IPS DF 6.9 (cell line): ENCODE results near the gene PGP.
"Not testable (repeated sequence)": the region's sequence is repeated elsewhere in the genome, so short reads cannot be mapped to it uniquely, and the experiment has no call there.

Experiments
- DNase-seq: peaks from one replicate; pipeline ENCODE4 v3.0.0-alpha.2; 2013; ENCODE audit warnings: low read depth, low spot score
- H3K27ac ChIP-seq: one replicate; pipeline ENCODE4 v1.5.1; 2013; ENCODE audit warnings: low read length, control low read depth
- H3K27me3 ChIP-seq: 2 replicates; pipeline ENCODE4 v1.6.1; 2013; ENCODE audit warnings: mild to moderate bottlenecking, low read length; ENCODE audit not compliant: control insufficient read depth, insufficient read depth
- H3K36me3 ChIP-seq: 2 replicates; pipeline ENCODE4 v1.6.1; 2013; ENCODE audit warnings: low read length; ENCODE audit not compliant: control insufficient read depth, insufficient read depth
- H3K4me1 ChIP-seq: 2 replicates; pipeline ENCODE4 v1.6.1; 2013; ENCODE audit warnings: low read length; ENCODE audit not compliant: control insufficient read depth, insufficient read depth
- H3K4me3 ChIP-seq: 2 replicates; pipeline ENCODE4 v1.5.1; 2013; ENCODE audit warnings: mild to moderate bottlenecking, low read length
- H3K9me3 ChIP-seq: 2 replicates; pipeline ENCODE4 v1.6.1; 2013; ENCODE audit warnings: low read length, inconsistent platforms; ENCODE audit not compliant: control insufficient read depth, insufficient read depth
- WGBS: extraction: QIAGEN DNeasy Blood & Tissue Kit; methylation state at CpG from one replicate; pipeline ENCODE4 v1.1.7; 2013; ENCODE audit warnings: mixed read lengths, missing lambda C conversion rate; ENCODE audit not compliant: insufficient read length, insufficient coverage; 5-methylcytosine and 5-hydroxymethylcytosine counted together

PGP gene

DNA sequence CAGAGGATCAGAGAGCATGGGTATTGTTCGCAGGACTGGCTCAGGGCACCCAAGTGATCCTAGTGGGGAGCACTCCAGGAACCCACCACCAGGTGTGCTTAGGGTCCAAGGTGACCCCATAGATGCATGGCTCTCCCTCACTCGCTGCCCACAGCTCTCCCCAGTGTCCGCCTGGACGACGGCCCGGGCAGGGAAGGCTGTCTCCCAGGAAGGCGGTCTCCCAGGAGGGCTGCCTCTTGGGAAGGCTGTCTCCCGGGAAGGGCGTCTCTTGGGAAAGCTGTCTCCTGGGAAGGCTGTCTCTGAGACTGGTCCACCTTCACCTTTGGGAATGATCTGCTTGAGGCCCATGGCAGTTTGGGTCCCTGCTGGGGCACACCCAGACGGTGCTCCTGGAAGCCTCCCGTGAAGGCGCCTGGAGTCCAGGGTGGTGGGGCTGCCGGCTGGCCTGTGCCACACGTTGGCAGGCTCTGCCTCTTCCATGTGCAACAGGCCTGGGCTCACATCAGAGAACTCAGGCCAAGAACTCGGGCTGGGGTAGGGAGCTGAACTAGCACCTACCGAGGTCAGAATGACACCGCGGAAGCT, 31.8 kb upstream of the PGP start:
- Histone ChIP-seq H3K4me3 (no peak overlapping the region), H3K27ac (no peak overlapping the region), H3K27me3 (no peaks in the 10 kb centered on the region), H3K36me3 (peaks cover 27% of the 10 kb centered on the region), H3K4me1 (no peaks in the 10 kb centered on the region), H3K9me3 (no peaks in the 10 kb centered on the region)
- WGBS, result no CpG with 5 or more reads among the region's 18 CpGs
- DNase-seq, result no peak

DNA sequence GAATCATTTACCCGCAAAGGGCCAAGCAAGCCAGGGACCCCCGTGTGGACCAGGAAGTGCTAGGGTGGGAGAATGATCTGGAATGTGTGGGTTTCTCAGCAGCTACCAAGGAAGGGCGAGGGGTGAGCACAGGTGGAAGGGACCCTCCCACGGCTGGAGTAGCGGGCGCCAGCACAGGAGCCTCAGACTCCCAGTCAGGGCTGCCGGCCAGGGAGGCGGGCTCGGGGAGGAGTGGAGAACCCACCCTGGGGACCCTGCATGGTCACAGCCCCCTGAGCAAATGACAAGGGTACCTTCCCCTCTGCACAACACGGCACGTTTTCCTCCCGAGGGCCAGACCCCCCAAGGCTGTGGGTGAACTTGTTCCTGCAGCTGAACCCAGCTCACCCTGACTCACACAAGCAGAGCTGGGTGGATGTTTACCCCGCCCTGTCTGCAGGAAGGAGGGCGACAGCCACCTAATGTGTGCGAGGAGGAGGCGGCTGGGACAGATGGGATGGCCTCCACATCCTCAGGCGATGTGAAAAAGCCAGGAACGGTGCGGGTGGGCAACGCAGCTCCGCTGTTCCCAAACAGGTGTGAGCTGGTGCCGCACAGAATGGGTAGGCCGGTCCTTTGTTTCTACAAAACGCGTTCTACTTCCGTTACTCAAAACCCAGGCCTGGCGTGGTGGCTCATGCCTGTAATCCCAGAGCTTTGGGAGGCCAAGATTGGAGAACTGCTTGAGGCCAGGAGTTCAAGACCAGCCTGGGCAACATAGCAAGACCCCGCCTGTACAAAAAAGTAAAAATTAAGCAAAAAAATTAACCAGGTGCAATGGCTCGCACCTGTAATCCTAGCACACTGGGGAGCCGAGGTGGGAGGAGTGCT, 30.5 kb upstream of the PGP start:
- Histone ChIP-seq H3K36me3 (peaks cover 27% of the 10 kb centered on the region), H3K27me3 (no peaks in the 10 kb centered on the region), H3K27ac (no peak overlapping the region), H3K9me3 (no peaks in the 10 kb centered on the region), H3K4me3 (no peak overlapping the region), H3K4me1 (no peaks in the 10 kb centered on the region)
- DNase-seq, result no peak
- no CpG with 5 or more reads among the region's 30 CpGs for WGBS

DNA sequence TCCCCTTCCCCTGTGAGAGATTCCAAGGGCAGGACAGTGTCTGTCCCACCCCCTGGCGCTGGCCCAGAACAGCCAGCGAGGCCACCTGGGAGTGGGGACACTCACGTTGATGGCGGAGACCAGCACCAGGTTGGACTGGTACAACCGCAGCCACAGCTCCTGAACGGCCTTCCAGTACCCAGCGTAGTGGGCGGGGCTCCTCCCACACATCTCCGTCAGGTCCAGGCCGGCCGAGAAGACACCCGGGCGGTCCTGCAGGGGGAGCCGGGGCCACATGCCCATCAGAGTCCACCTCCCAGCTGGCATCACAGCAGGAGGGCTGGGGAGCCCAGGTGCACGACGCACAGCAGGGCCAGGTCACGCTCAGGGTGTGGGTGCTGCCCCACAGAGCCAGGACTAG, 29.7 kb upstream of the PGP start:
- Histone ChIP-seq H3K9me3 (no peaks in the 10 kb centered on the region), H3K36me3 (peaks cover 27% of the 10 kb centered on the region), H3K27ac (no peak overlapping the region), H3K4me1 (no peaks in the 10 kb centered on the region), H3K27me3 (no peaks in the 10 kb centered on the region), H3K4me3 (no peak overlapping the region)
- DNase-seq, result no peak
- WGBS, result no CpG with 5 or more reads among the region's 17 CpGs

DNA sequence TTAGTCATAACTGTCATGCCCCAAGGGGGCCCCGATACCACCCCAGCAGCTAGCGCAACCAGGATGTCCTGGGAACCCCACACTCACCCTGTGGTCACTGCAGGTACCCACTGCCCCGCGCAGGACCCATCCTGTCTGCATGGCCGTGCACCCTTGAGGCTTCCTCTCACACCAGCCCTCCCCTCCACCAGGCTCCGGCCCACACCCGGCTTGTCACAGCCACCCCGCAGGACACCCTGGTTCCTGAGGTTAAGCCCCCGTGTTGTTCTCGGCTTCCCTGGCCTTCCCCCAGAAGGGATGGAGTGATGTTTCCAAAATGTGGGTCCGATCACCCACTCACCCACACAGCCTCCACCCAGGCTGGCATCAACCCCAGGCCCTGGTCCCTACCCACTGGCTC, 29.1 kb upstream of the PGP start:
- no peaks in the 10 kb centered on the region for H3K4me1 ChIP-seq
- H3K4me3 ChIP-seq, result no peak overlapping the region
- DNase-seq, result no peak
- H3K9me3 ChIP-seq, result no peaks in the 10 kb centered on the region
- WGBS, result no CpG with 5 or more reads among the region's 11 CpGs
- peaks cover 27% of the 10 kb centered on the region for H3K36me3 ChIP-seq
- no peak overlapping the region for H3K27ac ChIP-seq
- no peaks in the 10 kb centered on the region for H3K27me3 ChIP-seq

DNA sequence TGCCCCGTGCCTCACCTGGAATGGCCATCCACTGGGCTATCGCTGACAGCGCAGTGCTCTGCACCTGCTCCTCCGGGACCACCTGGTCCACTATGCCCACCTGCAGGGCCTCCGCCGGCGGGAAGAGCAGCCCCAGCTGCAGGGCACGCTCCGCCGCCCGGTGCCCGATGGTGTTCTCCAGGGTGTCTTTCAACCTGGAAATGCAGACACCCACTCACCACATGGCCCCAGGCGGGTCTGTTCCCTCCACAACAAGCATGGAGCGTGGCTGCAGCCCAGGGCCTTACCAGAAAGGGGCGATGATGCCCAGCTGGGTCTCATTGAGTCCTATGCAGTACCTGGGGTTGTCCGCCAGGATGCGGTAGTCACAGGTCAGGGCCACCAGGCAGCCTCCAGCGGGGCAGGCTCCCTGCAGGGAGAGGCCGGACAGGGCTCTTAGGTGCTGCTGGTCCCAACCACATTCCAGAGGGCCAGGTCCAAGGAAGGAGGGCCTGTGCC, 28.4 kb upstream of the PGP start:
- DNase-seq, result no peak
- no CpG with 5 or more reads among the region's 19 CpGs for WGBS
- H3K27me3 ChIP-seq, result no peaks in the 10 kb centered on the region
- no peak overlapping the region for H3K4me3 ChIP-seq
- no peaks in the 10 kb centered on the region for H3K9me3 ChIP-seq
- H3K27ac ChIP-seq, result no peak overlapping the region
- peaks cover 4% of the 10 kb centered on the region; the same call in 1 of the 2 replicates for H3K4me1 ChIP-seq
- peaks cover 27% of the 10 kb centered on the region for H3K36me3 ChIP-seq

DNA sequence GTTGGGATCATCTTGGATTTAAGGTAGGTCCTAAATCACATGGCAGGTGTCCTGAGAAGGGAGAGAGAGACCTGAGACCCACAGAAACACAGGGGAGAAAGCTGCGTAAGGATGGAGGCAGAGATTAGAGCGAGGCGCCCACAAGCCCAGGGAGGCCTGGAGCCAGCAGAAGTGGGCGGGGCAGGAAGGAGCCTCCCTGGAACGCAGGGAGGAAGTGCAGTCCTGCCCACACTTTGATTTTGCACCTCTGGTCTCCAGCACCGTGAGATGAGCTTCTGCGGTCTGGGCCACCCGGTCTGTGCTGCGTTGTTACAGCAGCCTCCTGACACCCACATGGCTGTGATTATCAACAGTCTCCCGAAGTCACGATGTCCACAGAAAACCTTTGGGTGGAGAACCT, 28.0 kb upstream of the PGP start:
- WGBS, result no CpG with 5 or more reads among the region's 11 CpGs
- DNase-seq, result no peak
- Histone ChIP-seq H3K4me3 (no peak overlapping the region), H3K9me3 (no peaks in the 10 kb centered on the region), H3K27me3 (no peaks in the 10 kb centered on the region; the same call in 1 of the 2 replicates), H3K27ac (no peak overlapping the region), H3K4me1 (peaks cover 4% of the 10 kb centered on the region; the same call in 1 of the 2 replicates), H3K36me3 (peaks cover 27% of the 10 kb centered on the region)

DNA sequence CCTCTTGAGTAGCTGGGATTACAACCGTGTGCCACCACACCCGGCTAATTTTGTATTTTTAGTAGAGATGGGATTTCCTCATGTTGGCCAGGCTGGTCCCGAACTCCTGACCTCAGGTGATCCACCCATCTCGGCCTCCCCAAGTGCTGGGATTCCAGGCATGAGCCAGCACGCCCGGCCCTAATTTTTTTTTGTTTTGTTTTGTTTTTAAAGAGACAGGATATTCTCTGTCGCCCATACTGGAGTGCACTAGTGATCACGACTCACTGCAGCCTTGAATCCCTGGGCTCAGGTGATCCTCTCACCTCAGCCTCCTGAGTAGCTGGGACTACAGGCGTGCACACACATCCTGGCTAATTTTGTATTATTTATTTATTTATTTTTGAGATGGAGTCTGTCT, 25.7 kb upstream of the PGP start:
- not testable (repeated sequence) for H3K4me3 ChIP-seq, H3K4me1 ChIP-seq, H3K27ac ChIP-seq, H3K9me3 ChIP-seq, DNase-seq, H3K27me3 ChIP-seq
- no CpG with 5 or more reads among the region's 9 CpGs for WGBS
- peaks cover 21% of the 10 kb centered on the region for H3K36me3 ChIP-seq

DNA sequence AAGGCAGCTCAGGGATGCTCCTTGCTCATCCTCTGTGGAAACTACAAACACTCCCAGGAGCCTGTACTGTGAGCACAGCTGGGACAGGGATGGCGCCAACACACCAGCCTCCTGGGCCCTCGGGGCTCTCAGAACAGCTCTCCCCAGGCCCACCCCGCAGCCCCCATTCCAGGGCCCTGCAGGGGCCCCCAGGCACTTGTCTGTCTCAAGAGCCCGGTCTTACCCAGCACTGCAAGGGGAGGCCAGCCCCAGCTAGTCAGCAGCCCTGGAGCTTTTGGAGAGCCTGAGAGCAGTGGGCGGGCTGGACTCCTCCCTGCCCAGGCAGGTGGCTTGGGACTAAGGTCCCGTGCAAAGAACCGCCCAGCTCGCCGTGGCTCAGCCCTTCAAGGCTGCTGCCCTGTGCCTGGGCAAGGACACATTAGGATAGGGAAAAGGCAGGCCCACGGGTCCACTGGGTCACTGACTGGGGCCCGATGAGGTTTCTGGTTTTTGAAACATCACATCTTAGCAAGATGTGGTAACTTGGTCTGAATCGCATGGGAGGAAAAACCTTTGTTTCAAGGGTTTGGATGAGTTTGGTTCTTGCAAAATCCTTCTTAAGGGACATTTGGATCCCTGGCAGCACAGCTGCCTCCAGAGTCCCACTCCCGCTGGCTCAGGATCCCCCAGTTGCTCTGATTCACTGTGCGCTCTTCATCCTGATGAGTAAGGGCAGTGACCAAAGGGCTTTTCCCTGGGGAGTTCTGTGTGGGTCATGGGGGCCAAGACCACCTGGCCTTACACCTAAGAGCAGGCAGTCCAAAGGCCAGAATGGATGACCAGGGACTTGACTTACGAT, 24.4 kb upstream of the PGP start:
- peaks cover 4% of the 10 kb centered on the region for H3K4me1 ChIP-seq
- H3K9me3 ChIP-seq, result no peaks in the 10 kb centered on the region
- WGBS, result no CpG with 5 or more reads among the region's 15 CpGs
- DNase-seq, result no peak
- H3K27ac ChIP-seq, result no peak overlapping the region
- no peak overlapping the region for H3K4me3 ChIP-seq
- no peaks in the 10 kb centered on the region; the same call in 1 of the 2 replicates for H3K27me3 ChIP-seq
- peaks cover 24% of the 10 kb centered on the region for H3K36me3 ChIP-seq

DNA sequence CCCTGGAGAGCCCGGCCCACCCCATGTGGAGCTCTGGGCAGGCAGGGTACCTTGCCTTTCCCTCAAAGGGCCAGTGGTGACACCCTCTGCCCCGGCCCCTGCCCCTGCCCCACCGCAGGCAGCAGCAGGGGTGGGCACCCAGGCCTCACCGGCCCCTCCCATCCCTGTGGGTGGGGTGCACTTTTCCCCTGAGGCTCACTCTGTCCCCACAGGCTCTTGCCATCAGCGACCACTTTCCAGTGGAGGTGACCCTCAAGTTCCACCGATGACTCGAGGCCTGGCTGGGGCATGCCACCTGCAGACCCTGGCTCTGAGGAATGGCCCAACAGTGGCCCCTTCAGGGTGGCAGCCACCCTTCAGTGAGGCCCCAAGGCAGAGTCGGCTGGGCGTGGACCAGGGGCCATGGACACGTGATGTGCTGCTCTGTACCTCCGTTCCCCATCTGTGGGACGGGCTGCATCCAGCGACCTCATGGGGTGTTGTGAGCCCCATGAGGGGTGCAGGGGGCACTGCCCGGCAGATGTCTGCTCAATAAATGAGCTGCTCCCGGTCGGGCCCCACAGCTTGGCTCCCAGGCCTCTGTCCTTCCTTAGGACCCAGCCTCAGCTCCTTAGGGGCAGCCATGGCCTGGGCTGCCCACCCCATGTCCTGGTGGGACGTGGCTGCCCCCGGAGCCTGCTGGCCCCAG, 23.7 kb upstream of the PGP start:
- H3K9me3 ChIP-seq, result no peaks in the 10 kb centered on the region
- H3K4me3 ChIP-seq, result no peak overlapping the region
- no CpG with 5 or more reads among the region's 18 CpGs for WGBS
- DNase-seq, result no peak
- peaks cover 23% of the 10 kb centered on the region for H3K36me3 ChIP-seq
- H3K4me1 ChIP-seq, result peaks cover 4% of the 10 kb centered on the region
- H3K27me3 ChIP-seq, result no peaks in the 10 kb centered on the region; the same call in 1 of the 2 replicates
- no peak overlapping the region for H3K27ac ChIP-seq
